NCI-H2227 (cell line): ENCODE measurements around the gene KIAA0753.
"Not testable (repeated sequence)": the region's sequence is repeated elsewhere in the genome, so short reads cannot be mapped to it uniquely, and the experiment has no call there.

ENCODE experiments used
- DNase-seq: peaks from one replicate; lab custom pipeline; 2025; ENCODE audit not compliant: unreplicated experiment; lab: John Stamatoyannopoulos, UW

The KIAA0753 gene

DNA sequence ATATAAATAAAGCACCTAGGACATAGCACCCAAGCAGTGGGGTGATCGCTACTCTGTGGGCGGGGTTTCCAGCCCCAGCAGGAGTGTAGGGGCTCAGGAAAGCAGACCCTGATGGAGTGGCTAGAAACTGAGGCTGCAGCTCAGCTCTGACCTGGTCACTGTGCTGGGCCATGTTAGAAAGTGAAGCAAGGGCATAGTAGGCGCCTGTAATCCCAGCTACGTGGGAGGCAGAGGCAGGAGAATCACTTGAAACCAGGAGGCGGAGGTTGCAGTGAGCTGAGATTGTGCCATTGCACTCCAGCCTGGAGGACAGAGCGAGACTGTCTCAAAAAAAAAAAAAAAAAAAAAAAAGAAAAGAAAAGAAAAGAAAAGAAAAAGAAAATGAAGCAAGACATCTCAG is 67.0 kb downstream of the KIAA0753 start:
- DNase-seq: not testable (repeated sequence)

DNA sequence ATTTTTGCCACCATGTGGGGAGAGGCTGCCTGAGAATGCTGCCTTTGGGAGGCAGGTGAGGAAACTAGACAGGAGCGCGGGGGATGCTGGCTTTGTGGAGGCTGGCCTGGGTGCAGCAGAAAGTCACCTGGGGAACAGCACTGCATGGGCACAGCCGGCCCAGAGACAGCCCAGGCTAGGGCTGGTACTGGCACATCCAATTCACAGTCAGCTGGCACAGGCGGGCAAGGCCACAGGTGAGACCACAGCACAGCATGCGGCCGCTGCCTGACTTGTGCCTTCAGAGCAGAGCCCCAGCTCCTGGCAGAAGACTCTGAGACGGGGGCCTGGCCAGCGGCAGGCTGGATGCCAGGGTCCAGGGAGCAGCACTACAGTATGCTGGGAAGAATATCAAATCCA is 67.5 kb downstream of the KIAA0753 start:
- no peak for DNase-seq

DNA sequence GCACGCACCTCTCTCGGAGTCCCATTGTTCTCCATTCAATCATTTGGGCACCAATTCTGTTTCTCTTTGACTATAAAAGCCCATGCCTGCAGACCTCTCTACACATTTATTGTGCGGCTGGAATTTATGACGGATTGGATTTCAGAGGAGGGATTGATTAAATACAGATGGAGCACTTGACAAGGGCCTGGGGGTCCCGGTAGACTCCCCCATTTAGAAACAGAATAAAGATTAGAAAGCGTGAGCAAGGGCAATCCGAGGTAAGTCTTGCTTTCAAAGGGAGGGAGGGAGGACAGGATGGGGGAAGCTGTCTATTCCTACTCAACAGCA is 69.1 kb downstream of the KIAA0753 start:
- no peak for DNase-seq

- no peak for DNase-seq
Measured at GRCh38 chr17:6570731-6571451, 69.6 kb downstream of the KIAA0753 start.

GRCh38 chr17:6569370-6570285 is 70.9 kb downstream of the KIAA0753 start:
- DNase-seq: no peak

GRCh38 chr17:6568184-6568758 is 72.2 kb downstream of the KIAA0753 start:
- DNase-seq: no peak

GRCh38 chr17:6567528-6568183 is 72.9 kb downstream of the KIAA0753 start:
- DNase-seq: no peak

DNA sequence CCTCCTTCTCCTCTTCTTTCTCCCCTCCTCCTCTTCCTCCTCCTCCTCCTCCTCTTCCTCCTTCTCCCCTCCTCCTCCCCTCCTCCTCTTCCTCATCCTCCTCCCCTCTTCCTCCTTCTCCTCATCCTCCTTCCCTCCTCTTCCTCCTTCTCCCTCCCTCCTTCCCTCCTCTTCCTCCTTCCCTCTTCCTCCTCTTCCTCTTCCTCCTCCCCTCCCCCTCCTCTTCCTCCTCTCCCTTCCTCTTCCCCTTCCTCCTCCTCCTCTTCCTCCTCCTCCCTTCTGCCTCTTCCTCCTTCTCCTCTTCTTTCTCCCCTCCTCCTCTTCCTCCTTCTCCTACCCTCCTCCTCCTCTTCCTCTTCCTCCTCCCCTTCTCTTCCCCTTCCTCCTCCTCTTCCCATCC is 79.1 kb downstream of the KIAA0753 start:
- DNase-seq: no peak

GRCh38 chr17:6560496-6560895 is 80.0 kb downstream of the KIAA0753 start:
- no peak for DNase-seq

DNA sequence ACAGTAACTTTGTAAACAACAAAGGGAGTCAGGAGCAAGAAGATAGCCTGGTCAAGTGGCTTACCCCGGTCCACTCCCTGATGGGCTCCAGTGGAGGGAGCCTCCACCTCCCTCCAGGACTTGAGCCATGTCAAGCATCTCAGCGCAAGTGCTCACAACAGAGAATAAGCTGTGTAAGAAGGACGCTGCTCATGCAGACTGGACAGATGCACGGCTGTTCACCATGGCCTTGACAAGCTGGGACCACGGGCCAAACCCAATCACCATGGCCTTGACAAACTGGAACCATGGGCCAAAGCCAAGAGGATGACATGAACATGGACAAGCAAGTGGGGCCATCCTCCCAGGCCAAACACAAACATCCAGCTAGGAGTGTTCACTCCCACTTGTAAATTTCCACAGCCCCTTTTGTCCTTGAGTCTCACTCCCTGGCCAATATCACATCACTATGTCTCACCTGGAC is 80.7 kb downstream of the KIAA0753 start:
- no peak for DNase-seq

GRCh38 chr17:6558932-6559752 is 81.4 kb downstream of the KIAA0753 start:
- peak; percentile 32 for DNase-seq

DNA sequence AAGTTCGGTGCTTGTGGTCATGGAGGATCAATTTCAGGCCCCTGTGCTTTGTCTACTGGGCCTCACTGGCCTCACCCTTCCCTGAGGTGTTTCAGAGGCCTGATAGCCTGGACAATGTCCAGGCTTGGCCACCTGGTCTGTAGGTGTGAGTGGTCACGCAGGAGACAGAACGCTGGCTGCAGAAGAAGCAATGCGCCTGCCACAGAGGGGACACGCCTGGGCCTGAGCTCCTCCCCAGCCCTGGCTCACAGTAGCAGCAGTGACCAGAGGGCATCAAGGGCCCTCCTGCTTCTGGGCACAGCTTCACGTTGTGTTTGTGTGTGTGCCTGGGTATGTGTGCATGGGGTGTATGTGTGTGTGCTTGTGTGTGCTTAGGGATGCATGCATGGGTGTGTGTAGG is 82.2 kb downstream of the KIAA0753 start:
- DNase-seq: no peak

- no peak for DNase-seq
Measured at GRCh38 chr17:6557040-6557438, 83.5 kb downstream of the KIAA0753 start.

- DNase-seq: peak; percentile 12
Measured at GRCh38 chr17:6556121-6557039, 84.1 kb downstream of the KIAA0753 start, which contains the start of gene PITPNM3. Gene PITPNM3, minus strand, starts transcription at chr17:6556555. Its CDS starts 149 bp downstream, at chr17:6556406.

DNA sequence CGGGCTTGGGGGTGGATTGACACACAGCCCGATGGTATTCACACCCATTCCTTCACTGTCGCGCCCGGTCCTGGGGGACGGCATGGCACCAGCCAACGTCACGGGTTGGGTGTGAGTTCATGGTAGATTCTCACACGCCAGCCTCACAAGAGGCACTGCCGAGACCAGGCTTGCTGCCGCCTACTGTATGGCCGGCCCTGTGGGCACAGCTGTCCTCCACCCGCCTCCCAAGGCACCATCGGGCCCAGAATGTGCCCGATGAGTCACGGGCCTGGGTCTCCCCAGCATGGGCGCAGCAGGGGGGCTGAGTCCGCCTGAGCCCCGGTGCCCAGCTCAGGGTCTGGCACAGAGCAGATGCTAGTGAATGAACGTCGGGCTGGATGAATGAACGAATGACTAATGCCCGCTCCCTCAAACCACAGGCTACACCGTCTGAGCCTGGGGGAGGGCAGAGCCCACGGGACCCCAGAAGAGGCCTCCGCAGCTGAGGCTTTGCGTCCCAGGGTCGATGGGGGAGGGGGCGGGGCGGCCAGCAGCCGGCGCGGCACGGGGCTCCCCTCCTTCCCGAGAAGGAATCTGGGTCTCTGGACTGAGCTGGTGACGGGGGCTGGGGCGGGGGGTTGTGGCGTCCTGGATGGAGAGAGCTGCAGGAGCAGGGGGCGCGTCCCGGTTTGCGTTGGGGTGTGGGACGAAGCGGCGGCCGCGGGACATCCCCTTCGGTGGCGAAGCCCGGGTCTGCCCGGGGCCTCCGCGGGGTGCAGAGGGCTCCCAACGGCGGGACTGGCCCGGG is 85.0 kb downstream of the KIAA0753 start:
- DNase-seq: peak; percentile 16

- no peak for DNase-seq
Measured at GRCh38 chr17:6554871-6555330, 85.6 kb downstream of the KIAA0753 start.

- DNase-seq: no peak
Measured at GRCh38 chr17:6554342-6554741, 86.2 kb downstream of the KIAA0753 start.

DNA sequence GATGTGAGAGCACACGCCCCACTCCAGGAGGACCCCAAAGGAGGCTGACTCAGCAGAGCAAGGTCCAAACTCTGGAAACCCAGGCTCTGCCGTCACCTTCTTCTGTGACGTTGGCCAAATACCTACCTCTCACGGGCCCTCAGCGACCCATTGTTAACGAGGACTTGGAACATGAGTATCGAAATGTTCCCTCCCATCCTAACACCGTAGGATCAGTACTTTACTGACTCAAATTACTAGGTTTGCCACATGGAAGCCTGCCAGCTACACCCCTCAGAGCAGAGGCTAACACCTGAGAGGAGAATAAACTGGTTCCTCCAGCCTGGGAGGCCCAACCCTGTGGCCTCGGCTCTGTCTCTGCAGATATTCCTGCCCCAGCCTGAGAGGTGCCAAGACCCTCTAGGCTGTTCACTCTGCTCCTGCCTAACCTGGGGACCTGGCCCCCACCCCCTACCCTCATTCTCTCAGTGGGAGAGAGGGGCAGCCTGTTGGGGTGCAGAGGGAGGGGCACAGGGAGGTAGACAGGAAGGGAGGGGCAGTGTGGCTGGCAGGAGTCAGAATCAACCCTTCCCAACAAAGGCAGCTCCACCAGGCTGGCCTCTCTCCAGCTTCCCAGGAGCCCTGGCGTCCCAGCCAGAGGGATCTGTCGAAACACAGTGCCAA is 88.5 kb downstream of the KIAA0753 start:
- DNase-seq: peak; percentile 11
